LNCaP clone FGC (cell line): ENCODE results near the gene PIEZO2.
"Not testable (repeated sequence)": the region's sequence is repeated elsewhere in the genome, so short reads cannot be mapped to it uniquely, and the experiment has no call there.

Source experiments
- DNase-seq: peaks from one replicate; pipeline ENCODE4 v3.0.0-alpha.2; 2011; ENCODE audit warnings: low read depth
- H3K4me3 ChIP-seq: 2 replicates; pipeline ENCODE4 v1.5.1; 2011; ENCODE audit warnings: mild to moderate bottlenecking, low read depth, low read length, control low read depth
- TF ChIP-seq, protein P1 (sequence below): IDR thresholded peaks from 2 replicates; pipeline ENCODE4 v1.5.1; 2012; ENCODE audit warnings: mild to moderate bottlenecking; ENCODE audit not compliant: control insufficient read depth, insufficient read depth; ENCODE audit errors: extremely low read depth

Gene PIEZO2

DNA sequence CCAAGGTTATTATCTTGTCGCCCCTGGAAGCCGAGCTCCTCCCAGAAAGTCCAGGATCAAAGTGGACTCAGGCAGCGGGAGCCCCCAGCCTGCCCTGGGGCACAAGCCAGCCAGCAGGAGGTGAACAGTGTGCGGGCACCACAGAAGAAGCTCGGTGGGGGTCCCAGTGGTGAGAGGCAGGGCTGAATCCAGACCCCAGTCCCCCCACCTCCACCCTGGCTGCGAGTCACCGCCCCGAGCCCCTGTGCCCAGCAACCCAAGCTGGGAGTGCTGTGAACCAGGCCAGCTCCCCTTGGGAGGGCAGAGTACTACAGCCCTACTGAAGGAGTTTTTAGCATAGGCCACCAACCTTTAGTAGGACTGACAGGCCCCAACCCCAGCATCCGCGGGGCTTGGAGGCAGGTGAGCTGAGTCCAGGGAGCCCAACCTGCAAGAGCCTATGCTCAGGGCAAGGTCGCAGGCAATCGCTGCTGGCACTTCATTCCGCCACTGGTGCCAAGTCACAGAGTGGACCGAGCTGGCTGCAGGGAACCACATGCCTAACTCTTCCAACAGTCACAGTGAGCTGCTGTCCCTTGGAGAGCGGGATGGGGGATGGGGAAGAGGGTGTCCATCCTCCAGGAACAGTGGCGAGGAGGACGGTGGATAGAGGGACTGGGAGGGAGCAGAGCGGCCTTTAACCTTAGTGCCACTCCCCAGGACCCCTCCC, 3.0 kb downstream of the PIEZO2 start:
- no peak for DNase-seq
- no peak overlapping the region for H3K4me3 ChIP-seq
- TF ChIP-seq, protein P1, sequence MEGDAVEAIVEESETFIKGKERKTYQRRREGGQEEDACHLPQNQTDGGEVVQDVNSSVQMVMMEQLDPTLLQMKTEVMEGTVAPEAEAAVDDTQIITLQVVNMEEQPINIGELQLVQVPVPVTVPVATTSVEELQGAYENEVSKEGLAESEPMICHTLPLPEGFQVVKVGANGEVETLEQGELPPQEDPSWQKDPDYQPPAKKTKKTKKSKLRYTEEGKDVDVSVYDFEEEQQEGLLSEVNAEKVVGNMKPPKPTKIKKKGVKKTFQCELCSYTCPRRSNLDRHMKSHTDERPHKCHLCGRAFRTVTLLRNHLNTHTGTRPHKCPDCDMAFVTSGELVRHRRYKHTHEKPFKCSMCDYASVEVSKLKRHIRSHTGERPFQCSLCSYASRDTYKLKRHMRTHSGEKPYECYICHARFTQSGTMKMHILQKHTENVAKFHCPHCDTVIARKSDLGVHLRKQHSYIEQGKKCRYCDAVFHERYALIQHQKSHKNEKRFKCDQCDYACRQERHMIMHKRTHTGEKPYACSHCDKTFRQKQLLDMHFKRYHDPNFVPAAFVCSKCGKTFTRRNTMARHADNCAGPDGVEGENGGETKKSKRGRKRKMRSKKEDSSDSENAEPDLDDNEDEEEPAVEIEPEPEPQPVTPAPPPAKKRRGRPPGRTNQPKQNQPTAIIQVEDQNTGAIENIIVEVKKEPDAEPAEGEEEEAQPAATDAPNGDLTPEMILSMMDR = no peak

DNA sequence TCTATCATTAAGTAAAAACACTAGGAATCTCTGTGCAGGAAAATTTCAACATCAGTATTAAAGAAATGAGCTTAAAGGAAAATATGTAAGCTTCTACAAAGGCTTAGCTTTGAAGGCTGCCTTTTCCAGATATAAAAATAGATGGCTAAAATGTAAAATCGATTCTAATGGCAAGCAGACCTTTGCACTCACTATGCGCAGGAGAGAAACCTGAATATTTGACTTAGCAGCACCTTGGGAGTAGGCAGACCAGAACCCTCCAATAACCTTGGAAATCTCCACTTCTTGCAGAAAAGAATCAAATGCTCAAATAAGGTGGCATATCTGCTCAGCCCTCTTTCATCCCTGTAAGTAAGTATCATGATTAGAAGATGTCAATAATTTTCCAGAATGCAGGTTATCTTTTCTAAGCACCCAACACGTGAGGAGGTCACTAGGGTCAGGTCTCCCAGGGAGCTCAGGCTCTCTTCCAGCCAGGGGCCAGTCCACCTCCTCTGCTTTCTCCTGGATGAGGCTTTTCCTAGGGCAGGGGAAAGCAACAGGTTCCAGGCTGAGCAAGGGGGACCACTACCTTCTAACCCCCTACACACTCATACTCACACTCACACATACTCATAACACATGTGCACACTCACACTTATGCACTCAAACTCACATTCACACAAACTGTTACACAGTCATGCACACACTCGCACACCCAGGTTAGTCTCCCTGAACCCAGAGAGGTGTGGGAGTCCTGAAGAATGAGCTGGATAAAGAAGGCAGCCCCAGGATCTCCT, 3.8 kb downstream of the PIEZO2 start:
- TF ChIP-seq, protein P1 = no peak
- no peak for DNase-seq
- no peak overlapping the region for H3K4me3 ChIP-seq

DNA sequence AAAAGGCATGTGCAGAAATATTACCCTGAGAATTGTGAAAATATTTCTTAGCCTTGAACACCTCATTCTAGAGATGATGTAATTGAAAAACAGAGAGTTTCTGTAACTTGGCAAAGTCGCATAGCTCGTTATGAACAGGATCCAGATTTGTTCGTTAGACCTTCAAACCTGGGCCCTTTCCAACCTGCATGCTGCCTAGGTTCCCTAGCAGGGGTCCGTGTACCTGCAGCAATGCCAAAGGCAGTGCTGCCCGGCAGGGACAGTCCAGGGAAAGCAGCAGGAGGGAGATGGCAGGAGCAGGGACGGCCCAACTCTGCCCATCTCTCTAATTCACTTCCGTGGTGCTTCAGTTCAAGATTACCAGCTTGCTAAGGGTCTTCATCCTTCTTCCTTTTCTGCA, 12.0 kb downstream of the PIEZO2 start:
- no peak for DNase-seq
- TF ChIP-seq, protein P1 = no peak
- H3K4me3 ChIP-seq = no peak overlapping the region

DNA sequence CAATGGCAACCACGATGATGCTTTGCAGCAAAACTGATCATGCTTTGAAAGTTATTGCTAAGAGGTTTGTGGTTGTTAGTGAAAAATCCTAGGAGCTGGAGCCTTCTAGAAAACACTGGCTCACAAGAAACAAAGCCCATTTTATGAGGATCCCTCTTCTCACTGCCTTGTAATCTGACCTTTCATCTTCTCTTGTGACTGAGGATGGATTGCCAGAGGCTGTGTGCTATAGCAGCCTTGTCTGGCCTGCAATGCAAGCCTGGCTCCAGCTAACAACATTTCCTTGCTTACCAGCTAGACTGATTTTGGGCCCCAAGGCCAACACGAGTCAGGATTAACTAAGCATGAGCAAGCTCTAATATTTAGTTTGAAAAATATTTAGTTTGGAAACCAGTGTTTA, 13.1 kb downstream of the PIEZO2 start:
- TF ChIP-seq, protein P1 = no peak
- DNase-seq = no peak
- H3K4me3 ChIP-seq = no peak overlapping the region

DNA sequence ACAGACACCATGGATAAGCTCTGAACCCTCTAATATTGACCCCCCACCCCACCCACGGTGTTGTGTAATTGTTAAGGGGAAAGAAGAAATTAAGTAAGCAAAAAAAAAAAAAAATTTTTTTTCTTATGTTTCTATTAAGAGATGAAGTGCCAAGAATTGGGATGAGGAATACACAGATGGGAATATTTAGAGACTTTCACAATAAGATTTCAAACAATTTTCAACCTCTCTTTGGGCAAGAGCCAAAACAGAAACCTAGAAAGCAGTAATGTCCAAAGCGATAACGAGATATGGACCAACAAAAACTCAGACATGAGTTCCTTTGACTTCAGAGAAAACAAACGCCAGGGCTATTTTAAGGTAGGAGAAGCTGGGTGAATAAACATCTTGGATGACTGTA, 14.4 kb downstream of the PIEZO2 start:
- TF ChIP-seq, protein P1 = no peak
- no peak overlapping the region for H3K4me3 ChIP-seq
- DNase-seq = no peak

DNA sequence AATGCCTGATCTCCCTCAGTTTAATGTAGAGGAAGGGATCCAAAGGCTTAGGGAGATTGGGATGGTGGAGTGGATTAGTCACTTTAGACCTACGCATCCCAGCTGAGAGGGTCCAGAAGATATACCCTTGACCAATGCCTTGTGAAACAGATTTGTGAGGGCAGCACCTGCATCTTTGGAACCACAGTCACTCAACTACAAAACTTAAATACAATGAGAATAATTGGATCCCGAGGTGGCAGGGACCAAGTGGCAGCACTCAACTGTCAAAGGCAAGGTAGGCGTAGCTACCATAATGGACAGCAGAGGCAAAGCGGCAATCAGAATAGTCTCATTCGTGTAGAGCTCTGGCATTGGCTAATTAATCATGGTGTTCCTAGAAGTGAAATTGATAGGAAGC, 20.3 kb downstream of the PIEZO2 start:
- DNase-seq, H3K4me3 ChIP-seq: not testable (repeated sequence)

DNA sequence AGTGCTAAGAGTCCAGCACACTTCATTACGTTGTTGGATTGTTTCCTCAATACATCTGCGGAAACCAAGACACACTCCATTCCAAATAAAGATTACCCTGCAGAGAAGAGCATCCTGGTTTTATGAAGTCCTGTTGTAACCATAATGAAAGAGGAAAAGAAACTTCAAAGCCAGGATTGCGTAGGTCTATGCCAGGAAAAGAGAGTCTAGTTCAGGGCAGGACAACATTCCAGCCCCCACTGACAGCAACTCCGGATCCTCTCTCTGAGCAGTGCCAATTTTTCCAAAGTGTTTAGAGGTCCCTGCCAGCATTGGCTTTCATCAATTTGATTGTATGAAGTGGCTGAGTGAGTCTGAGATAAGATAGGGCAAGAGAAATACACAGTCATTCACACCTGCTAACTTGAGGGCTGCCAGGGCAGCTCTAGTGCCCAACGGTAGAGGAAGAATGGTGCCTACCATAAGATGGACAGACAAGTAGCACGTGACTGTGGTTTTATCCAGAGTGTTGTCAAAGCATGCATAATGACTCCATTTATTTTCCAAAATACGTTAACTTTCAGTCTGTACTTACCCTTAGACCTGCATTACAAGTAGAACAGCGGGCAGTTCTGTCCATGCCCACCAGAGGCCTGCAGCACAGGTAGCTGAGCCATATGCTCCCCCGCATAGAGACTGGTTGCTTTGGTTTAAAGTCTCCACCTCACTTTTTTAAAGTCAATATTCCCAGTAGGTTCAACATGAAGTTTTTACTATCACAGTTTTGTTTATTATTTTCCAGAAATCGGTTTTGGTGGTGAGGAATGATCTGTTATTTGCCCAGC, 23.7 kb downstream of the PIEZO2 start:
- TF ChIP-seq, protein P1 = no peak
- H3K4me3 ChIP-seq = no peak overlapping the region
- no peak for DNase-seq
